NCI-H2171 (cell line): Measurements from ENCODE around the gene NRGN.

ENCODE experiments used
- DNase-seq: peaks from one replicate; lab custom pipeline; 2025; lab: John Stamatoyannopoulos, UW

The NRGN gene

GRCh38 chr11:124791626-124792341 is 52.0 kb downstream of the NRGN start:
- DNase-seq = no peak

- no peak for DNase-seq
These were observed 53.9 kb downstream of the NRGN start for GRCh38 chr11:124793466-124794278.

GRCh38 chr11:124796312-124796711 is 56.6 kb downstream of the NRGN start:
- DNase-seq = no peak
